CD4-positive, alpha-beta T cell (primary cell): ENCODE results near the gene TM4SF18. TPM values are rescaled to one million over a fixed set of nuclear protein-coding genes. Genes with fewer than 3 reads are reported as not detected.

ENCODE experiments used
- ATAC-seq: fragments of 200-7000 bp; cut with Tn5 transposase; one replicate; pipeline ENCODE4 v1.10.0; 2022; ENCODE audit warnings: mild to moderate bottlenecking; ENCODE audit not compliant: poor library complexity
- CTCF ChIA-PET: fragments of 350-600 bp; sonication (Branson Sonifier 250); formaldehyde crosslinking; loops from one replicate; lab custom pipeline; 2021; ENCODE audit warnings: antibody characterized with exemption, inconsistent platforms; lab: Charles Lee
- POLR2A ChIA-PET: fragments of 350-600 bp; sonication (Branson Sonifier 250); formaldehyde crosslinking; loops from one replicate; lab custom pipeline; 2021; ENCODE audit warnings: antibody characterized with exemption, inconsistent platforms; lab: Charles Lee
- DNase-seq, 14 experiments: peaks; one replicate each; pipeline ENCODE4 v3.0.0-alpha.2; 2013 to 2020; ENCODE audit warnings: mixed read lengths in 2 of 14
- H3K27ac ChIP-seq, 2 donors: one replicate each; pipeline versions ENCODE4 v1.5.1 to v1.7.0; 2013; ENCODE audit warnings: low read length in 2 of 2, low read depth in 1 of 2, mild to moderate bottlenecking in 1 of 2
- H3K27me3 ChIP-seq, 2 experiments: 1 replicate in 1 of 2; 2 replicates in 1 of 2; pipeline versions ENCODE4 v1.6.1 to v1.7.0; 2013; ENCODE audit warnings: low read length in 2 of 2, control low read depth in 1 of 2, mild to moderate bottlenecking in 1 of 2, moderate library complexity in 1 of 2; ENCODE audit not compliant: insufficient read depth in 2 of 2, control insufficient read depth in 1 of 2
- H3K36me3 ChIP-seq: one replicate; pipeline ENCODE4 v1.6.1; 2013; ENCODE audit warnings: low read length, control low read depth; ENCODE audit not compliant: insufficient read depth
- H3K4me1 ChIP-seq: one replicate; pipeline ENCODE4 v1.6.1; 2013; ENCODE audit warnings: low read length, control low read depth; ENCODE audit not compliant: insufficient read depth
- H3K4me3 ChIP-seq: one replicate; pipeline ENCODE4 v1.5.1; 2013; ENCODE audit warnings: mild to moderate bottlenecking, low read length, moderate library complexity
- H3K9me3 ChIP-seq, 2 experiments: 1 replicate in 1 of 2; 2 replicates in 1 of 2; pipeline versions ENCODE4 v1.6.1 to v1.7.0; 2013; ENCODE audit warnings: low read length in 2 of 2, mild to moderate bottlenecking in 2 of 2, control low read depth in 1 of 2, moderate library complexity in 1 of 2; ENCODE audit not compliant: control insufficient read depth in 1 of 2, insufficient read depth in 1 of 2
- H3K27ac Mint-ChIP-seq: one replicate; pipeline ENCODE4 v1.8.0; 2020; ENCODE audit warnings: mixed read lengths
- H3K27me3 Mint-ChIP-seq: one replicate; pipeline ENCODE4 v1.8.0; 2021; ENCODE audit warnings: mixed read lengths
- H3K36me3 Mint-ChIP-seq: one replicate; pipeline ENCODE4 v1.8.0; 2021; ENCODE audit warnings: low read depth, mixed read lengths
- H3K4me1 Mint-ChIP-seq: one replicate; pipeline ENCODE4 v1.8.0; 2021; ENCODE audit warnings: low read depth, mixed read lengths
- H3K4me3 Mint-ChIP-seq: one replicate; pipeline ENCODE4 v1.8.0; 2020; ENCODE audit warnings: mild to moderate bottlenecking, mixed read lengths
- H3K9me3 Mint-ChIP-seq: one replicate; pipeline ENCODE4 v1.8.0; 2020; ENCODE audit warnings: mixed read lengths
- CTCF ChIP-seq: fragments of 200-600 bp; IDR thresholded peaks from one replicate; pipeline ENCODE4 v1.8.0; 2022; ENCODE audit warnings: antibody characterized with exemption, mild to moderate bottlenecking
- intact Hi-C, 2 experiments: fragments of 100-400 bp; cut with DNase I in 1 of 2; cut with micrococcal nuclease in 1 of 2; formaldehyde crosslinking; loops; one replicate each; pipeline versions ENCODE4 v1.15.1 to v1.9.0; 2023 to 2025; cut with DNase I, micrococcal nuclease
- total RNA-seq, 174 experiments: library from RNA in 2 of 174; stranded (reverse) in 2 of 174; gene quantifications; one replicate each; pipeline ENCODE4 v1.2.3 and lab custom pipeline; 2021 to 2026

TM4SF18 gene
- total RNA-seq, 2 experiments from 2014 or later: not detected

GRCh38 chr3:149306751-149307434, 26.5 kb downstream of the TM4SF18 start:
- Histone ChIP-seq H3K27ac (no peak overlapping the region), H3K4me3 (no peak overlapping the region), H3K36me3 (no peaks in the 10 kb centered on the region), H3K9me3 (no peaks in the 10 kb centered on the region), H3K4me1 (no peaks in the 10 kb centered on the region), H3K27me3 (no peaks in the 10 kb centered on the region)
- H3K4me3 Mint-ChIP-seq: no peak overlapping the region
- H3K9me3 Mint-ChIP-seq: no peaks in the 10 kb centered on the region
- ChIA-PET POLR2A (no interaction called here), CTCF (no interaction called here)
- DNase-seq: no peak
- ATAC-seq: no peak
- no peaks in the 10 kb centered on the region for H3K36me3 Mint-ChIP-seq
- intact Hi-C loops: no loop called here
- no peak for TF ChIP-seq CTCF
- no peak overlapping the region for H3K27ac Mint-ChIP-seq
- H3K27me3 Mint-ChIP-seq: peaks cover 45% of the 10 kb centered on the region
- H3K4me1 Mint-ChIP-seq: no peaks in the 10 kb centered on the region

GRCh38 chr3:149305376-149305775, 28.1 kb downstream of the TM4SF18 start:
- no peaks in the 10 kb centered on the region for H3K27me3 ChIP-seq
- Mint-ChIP-seq H3K9me3 (no peaks in the 10 kb centered on the region), H3K27ac (no peak overlapping the region), H3K36me3 (no peaks in the 10 kb centered on the region), H3K27me3 (peaks cover 37% of the 10 kb centered on the region), H3K4me1 (no peaks in the 10 kb centered on the region), H3K4me3 (no peak overlapping the region)
- DNase-seq: no peak
- CTCF ChIA-PET: no interaction called here
- no peaks in the 10 kb centered on the region for H3K9me3 ChIP-seq
- no peaks in the 10 kb centered on the region for H3K4me1 ChIP-seq
- ATAC-seq: no peak
- POLR2A ChIA-PET: no interaction called here
- H3K36me3 ChIP-seq: no peaks in the 10 kb centered on the region
- H3K27ac ChIP-seq: no peak overlapping the region
- no peak for TF ChIP-seq CTCF
- intact Hi-C loops: no loop called here
- no peak overlapping the region for H3K4me3 ChIP-seq

- Histone ChIP-seq H3K4me1 (no peaks in the 10 kb centered on the region), H3K4me3 (no peak overlapping the region), H3K36me3 (no peaks in the 10 kb centered on the region), H3K27ac (no peak overlapping the region), H3K27me3 (no peaks in the 10 kb centered on the region), H3K9me3 (no peaks in the 10 kb centered on the region)
- ATAC-seq (no peak), DNase-seq (peak in 2 of 14 experiments; percentile 12 to 16)
- Mint-ChIP-seq H3K9me3 (no peaks in the 10 kb centered on the region), H3K36me3 (no peaks in the 10 kb centered on the region), H3K4me1 (no peaks in the 10 kb centered on the region), H3K27me3 (peaks cover 24% of the 10 kb centered on the region), H3K27ac (no peak overlapping the region), H3K4me3 (no peak overlapping the region)
- no peak for TF ChIP-seq CTCF
- intact Hi-C loops: no loop called here
- ChIA-PET CTCF (no interaction called here), POLR2A (no interaction called here)
Measured at GRCh38 chr3:149299938-149300801, 33.3 kb downstream of the TM4SF18 start.
